ENCODE data around the gene SCYGR3. TPM values are rescaled to one million over a fixed set of nuclear protein-coding genes. Genes with fewer than 3 reads are reported as not detected.
A peak's percentile ranks its signal among the peaks of the same experiment; 100 is the strongest.

Gene SCYGR3, protein sequence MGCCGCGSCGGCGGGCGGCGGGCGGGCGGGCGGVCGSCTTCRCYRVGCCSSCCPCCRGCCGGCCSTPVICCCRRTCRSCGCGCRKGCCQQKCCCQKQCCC
- total RNA-seq: not detected in 2 replicates

DNA sequence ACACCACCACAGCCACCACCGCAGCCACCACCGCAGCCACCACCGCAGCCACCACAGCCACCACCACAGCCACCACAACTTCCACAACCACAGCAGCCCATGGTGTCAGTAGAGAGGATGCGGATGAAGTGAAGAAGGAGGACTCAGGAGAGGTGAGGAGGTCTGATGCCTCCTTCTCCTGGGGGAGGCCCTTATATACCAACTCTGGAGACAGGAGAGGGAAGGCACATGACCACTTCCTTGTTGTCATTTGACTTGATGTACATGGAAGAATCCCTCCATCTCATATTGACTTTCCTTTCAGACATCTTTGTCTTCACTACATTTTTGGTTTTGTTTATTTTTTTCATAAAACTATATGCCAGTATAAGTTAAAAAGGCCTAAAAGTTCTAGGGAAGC lies at the start of gene SCYGR3:
SCYGR3 (minus strand) TSS at position 101 of the 400 bp plus-strand sequence; CDS start at position 101, 0 bp downstream.
- DNase-seq: no peak

DNA sequence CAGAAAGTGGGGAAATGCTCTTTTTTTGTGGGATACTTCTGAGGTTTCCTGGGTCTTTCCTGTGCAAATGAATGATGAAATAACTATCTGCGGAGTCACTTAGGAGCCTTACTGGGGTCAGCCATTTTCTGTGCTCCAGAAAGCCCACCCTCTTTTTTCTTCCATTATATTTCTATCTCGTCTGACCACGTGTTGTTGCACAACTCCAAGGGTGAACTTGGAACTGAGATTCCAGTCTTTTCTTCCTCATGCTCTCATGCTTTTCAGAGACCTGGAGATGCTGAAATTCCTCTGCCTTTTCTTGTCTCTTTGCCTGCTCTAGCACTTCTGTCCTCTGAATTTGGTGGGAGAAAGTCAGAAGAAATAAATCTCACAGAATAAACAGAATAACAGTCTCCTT lies 47.2 kb upstream of the SCYGR3 start:
- DNase-seq: no peak

DNA sequence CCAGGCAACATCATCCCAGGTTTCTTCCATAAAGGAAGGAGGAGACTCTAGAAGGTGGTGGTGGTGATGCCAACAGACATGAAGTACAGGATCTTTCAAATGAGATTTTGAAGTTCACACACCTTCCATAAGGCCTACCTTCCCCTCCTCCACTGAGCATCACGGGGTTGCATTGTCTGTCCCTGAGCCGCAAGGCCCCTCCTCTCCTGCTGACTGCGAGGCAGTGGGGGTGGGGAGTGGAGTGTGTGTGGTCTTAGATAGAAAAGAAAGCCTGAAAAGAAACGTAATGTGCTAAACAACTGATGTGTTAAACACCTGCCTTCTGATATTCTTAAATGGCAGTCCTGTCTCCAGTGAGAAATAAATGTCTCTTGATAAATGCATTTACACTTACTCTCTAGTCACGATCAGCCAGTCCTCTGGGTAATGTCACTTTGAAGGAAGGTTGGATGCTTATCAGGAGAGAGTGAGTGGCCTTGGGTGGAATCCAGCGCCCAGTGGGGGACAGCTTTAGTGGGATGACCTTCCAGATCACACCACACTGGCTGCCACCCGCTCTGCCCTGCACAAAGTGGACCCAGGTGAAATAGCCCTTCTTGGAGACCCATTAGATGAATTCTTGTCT lies 46.5 kb upstream of the SCYGR3 start:
- DNase-seq: no peak

DNA sequence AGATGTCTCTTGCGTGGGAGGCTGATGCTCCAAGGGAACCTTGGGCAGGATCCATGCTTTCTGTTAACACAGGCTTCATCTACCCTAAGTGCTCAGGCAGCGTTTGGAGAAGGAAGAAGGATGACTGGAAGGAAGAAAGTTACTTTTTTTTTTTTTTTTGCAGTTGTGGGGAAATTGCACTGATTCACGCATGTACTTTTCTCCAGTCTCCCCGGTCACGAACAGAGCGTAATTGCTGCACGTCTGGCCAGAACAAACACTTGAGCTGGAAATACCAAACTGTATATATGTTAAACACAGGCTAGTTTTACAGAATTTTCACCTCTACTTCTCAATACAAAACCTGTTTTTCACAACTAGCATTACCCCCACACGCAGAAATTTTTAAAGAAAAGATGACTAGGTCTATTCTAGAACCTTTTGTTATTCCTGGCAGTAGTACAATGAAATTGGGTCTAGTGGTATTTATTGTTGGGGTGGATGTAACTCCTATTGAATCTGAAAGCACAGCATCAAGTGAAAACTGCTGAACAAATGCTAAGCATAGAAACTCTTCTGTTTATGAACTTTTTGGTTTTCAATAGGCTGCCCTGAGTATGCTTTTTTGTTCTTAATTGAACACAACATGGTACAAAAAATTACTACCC lies 42.7 kb upstream of the SCYGR3 start:
- DNase-seq: peak; percentile 20

DNA sequence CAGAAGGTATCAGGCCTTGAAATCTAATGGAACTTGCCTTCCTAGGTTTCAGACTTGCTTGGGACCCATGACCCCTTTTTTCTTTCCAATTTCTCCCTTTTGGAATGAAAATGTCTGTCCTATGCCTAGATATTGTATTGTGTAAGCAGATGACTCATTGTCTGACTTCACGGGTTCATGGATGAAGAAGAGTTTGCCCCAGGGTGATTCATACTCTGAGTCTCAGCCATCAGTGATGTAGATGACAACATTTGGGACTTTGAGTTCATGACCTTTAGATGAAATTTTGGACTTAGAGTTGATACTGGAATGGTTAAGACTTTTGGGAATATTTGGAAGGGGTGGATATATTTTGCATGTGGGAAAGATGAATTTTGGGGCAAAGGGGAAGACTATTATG lies 40.8 kb upstream of the SCYGR3 start:
- DNase-seq: peak; percentile 52

DNA sequence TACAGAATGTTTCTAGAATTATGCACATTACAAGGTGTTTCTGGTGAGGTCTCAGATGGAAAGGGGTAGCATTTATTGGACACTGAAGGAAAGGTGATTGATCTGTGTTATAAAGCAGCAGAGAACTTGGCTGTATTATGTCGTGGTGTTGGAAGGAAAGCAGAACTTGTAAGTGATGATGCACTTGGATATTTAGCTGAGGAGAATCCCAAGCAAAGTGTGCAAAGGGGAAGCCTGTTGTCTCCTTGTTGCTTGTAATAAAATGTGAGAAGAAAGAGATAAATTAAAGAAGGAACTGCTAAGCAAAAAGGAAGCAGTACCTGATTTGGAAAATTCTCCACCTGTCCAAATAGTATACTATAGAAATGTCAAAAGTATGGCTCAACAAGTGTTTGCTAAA lies 39.8 kb upstream of the SCYGR3 start:
- no peak for DNase-seq

DNA sequence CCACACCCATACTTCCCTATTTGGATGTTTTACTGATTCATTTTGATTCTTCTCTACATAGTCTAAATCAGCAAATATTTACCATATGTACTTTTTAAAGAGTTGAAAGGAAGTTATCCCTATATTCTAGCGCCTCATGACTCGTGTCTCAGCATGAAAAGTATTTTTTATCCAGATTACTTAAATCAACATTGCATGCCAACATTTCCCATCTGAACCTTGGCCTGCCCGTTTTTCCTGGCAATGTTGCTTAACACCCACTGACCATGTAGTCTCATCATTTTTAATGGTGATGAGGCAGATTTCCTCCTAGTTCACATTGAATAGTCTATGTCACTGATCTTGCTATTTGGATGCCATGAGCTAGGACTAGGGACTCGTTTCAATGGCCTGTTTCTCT lies 38.8 kb upstream of the SCYGR3 start:
- no peak for DNase-seq

DNA sequence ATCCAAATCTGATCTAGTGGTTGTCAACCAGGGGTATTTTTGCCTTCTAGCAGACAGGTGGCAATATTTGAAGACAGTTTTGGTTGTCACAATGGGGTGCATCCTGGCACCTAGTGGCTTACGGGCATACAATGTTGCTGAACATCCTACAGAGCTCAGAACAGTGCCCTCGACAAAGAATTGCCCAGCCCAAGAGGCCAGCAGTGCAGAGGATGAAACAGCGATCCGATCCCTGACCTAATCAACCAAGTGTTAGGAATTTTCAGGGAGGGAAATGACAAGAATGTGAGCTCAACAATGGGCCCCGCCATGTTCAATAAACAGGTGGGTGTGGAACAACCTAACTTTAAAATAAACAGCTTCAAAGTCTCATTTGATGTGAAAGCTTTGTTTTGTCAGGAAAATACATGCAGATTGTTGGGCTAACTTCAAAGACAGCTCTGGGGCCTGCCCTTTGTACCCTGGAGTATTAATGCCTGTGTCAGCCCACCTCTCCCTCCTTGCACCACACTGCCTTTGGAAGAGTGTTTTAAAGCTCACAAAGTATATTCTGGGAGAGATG lies 29.4 kb upstream of the SCYGR3 start:
- DNase-seq: no peak

DNA sequence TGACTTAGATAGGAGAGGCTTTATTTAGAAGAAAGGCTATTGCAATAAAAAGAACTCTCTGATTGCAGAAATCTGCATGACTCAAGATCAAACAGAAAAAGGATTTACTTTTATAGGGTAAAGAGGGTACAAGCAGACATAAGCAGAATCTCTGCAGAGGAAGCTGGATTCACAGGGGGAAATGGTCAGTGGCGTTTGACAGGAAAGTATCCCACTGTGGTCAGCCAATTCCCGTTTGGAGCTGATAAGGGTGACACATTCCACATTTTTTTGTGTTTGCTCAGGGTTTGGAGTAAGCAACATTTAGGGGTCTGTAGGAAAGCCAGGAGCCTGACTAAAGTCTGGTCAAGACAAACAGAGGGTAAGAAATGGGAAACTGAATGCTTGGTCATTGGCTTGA lies 28.0 kb upstream of the SCYGR3 start:
- DNase-seq: no peak

DNA sequence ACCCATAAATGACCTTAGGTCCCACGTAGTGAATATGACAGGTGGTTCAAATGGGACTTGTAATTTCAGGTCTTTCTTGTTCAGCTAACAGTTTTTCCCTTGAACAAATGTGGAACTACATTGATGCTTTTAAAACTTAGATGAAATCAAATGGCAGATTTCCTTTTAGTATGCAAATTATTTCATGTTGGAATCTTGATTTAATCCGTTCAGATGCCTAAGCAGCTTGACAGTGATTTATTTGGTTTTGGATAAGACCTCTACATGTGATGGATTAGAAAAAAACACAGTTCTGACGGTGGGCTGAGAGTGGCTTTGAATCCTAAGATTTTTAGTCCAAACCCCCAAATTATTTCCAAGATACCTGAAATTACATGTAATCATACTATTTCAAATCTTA lies 19.6 kb upstream of the SCYGR3 start:
- no peak for DNase-seq

DNA sequence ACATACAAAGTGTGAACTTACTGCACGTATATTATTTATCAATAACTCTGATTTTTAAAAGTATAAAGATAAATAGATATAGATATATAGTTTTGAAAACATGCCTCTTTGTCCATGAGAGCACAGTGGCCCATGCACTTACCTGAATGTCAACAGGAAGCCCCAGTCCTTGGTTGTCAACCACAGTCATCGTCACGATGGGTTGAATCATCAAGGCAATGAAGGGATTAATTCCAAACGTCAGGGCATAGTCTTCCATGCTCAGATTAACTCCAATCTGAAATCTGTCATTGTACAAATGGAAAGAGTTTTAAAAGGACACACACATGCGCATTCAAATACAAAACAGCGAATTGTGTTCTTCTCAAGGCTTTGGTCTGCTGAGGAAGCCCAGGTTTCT lies 18.2 kb upstream of the SCYGR3 start:
- no peak for DNase-seq

DNA sequence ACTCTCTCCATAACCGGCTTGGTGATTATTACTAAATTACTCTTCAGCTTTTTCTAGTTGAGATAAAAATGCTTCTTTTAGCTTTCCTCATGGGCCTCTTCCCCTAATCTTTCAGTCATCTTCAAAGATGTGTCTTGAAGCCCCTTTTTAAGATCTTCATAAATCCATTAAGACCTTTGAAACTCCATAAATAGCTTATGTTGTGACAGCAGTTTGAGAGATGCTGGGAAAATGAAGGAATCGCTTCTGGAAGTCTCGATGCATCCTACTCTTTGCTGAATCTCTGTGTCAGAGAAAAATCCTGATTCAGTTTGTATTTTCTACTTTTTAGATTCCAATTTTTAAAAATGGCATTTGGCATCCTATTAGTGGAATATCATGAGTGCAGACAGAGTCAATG lies 15.7 kb upstream of the SCYGR3 start:
- DNase-seq: no peak

DNA sequence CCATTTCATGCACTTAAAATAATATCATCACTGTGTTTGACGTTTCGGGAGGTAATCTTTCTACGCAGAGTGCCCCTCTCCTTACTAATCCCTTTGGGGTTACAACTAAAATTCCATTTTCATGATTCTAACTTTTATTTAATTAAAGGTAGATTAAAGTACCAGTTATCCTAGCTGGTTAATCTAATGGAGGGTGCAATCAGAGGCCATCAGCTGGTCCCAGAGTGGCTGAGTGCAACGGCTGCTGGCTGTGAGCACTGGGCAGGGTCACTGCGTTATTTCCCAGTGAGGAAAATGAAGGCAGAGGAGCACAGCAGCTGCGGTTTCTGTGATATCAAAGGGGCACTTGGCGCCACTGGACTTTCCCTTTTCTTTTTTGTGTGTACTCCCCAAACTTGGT lies 14.8 kb upstream of the SCYGR3 start:
- no peak for DNase-seq

DNA sequence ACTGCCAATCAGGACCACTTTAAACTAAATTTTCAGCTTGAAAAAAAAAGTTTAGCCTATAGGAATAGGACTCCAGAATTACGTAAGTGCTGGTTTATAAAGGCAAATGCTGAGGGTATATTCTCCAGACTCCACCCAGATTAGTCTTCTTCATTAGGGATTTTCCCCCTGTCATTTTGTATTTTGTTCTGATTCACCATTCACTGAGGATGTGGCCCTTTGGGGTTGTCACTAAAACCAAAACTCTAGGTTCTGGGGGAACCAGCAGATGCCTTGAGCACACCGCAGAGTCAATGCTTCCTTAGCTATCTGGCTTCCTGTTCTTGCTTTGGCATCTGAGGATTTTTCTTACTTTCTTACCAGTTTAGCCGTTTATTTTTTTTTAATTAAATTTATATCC lies 13.1 kb upstream of the SCYGR3 start:
- no peak for DNase-seq

DNA sequence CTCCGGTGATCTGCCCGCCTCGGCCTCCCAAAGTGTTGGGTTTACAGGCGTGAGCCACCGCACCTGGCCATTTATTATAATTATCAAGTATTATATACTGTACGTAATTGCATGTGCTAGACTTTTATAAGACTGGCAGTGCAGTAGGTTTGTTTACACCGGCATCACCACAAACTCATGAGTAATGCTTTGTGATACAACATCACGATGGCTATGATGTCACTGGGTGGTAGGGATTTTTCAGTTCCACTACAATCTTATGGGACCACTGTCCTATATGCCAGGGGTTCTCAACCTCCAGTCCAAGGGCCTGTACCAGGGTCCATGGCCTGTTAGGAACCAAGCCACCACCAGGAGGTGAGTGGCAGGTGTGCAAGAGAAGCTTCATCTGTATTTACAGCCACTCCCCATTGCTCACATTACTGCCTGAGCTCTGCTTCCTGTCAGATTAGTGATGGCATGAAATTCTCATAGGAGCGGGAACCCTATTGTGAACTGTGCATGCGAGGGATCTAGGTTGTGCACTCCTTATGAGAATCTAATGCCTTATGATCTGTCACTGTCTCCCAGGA lies 12.0 kb upstream of the SCYGR3 start:
- no peak for DNase-seq

DNA sequence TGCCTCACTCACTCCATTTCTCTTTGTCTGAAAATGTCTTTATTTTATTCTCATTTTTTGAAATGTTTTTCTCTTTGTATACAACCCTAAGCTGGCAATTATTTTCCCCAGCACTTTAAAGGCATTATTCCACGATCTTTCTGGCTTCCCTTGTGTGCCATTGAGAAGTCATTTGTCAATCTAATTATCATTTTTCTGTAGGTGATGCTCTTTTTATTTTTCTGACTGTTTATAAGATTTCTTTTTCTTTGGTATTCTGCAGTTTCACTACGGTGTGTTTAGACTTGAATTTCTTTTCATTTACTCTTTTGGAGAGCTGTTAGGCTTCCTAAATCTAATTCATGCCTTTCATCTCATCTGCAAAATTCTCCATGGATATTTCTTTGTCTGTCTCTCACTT lies 10.8 kb upstream of the SCYGR3 start:
- no peak for DNase-seq

DNA sequence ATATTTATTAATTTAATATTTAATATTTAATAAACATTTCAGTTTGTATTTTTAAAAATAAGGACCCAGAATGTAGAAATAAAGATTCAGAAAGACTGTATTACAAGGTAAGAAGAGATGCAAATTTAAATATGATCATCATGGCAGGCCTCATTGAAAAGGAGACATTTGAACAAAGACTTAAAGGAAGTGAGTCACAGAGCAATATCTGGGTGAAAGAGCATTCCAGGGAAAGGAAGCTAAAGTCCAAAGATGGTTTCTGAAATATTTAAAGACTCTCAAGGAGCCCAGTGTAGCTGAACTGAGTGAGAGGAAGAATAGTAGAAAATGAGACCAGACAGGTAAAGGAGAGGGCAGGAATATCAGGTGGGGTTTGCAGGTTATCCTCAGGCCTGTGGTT lies 8.6 kb upstream of the SCYGR3 start:
- DNase-seq: peak; percentile 70

DNA sequence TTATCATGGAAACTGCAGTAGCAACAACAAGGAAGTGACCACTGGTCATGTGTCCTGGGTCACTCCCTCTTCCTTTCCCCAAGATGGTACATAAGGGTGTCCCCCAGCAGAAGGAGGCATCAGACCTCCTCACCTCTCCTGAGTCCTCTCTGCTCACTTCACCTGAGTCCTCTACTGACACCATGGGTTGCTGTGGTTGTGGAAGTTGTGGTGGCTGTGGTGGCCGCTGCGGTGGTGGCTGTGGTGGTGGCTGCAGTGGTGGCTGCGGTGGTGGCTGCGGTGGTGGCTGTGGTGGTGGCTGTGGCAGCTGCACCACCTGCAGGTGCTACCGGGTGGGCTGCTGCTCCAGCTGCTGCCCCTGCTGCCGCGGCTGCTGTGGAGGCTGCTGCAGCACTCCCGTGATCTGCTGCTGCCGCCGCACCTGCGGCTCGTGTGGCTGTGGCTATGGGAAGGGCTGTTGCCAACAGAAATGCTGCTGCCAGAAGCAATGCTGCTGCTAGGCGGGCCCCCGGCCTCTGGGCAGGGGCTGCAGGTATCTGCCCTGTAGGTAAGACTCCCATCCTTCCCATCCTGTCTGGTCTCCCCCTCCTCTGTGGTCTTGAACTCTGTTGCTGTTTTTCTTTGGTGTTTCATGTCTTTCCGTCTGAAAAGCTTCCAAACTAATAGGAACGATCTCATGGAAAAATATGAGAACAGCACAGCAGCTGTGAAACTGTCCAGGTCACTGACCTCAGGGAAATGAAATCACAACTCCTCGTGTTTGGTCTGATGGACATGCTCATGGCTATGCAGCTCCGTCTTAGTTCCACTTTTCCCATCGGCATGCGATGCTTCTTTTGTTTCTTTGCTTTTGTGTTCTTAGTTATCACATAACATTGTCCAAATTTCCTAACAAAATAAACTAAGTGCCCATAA lies 2.9 kb upstream of the SCYGR3 start, which contains the start of gene SCYGR4:
SCYGR4 (plus strand) TSS at position 183 of the 915 bp plus-strand sequence; CDS start at position 183, 0 bp downstream.
- peak; percentile 61 for DNase-seq

DNA sequence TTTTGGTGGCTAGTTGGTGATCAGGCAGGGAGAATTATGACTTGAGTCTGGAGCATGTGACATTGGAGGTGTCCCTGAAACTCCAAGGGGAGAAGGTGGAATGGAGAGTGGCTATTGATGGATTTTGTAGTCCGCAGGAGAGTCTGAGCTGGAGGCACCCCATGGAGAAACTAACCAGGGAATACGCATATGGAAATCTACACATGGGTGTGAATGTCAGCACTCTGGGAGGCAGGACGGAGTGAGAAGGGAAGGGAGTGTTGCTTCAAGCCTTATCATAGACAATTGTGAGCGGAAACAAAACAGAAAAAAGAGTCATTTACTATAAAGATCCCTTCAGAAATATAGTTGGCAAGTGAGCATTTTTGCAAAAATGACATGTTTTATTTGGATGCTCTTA lies 2.0 kb upstream of the SCYGR3 start:
- DNase-seq: no peak

DNA sequence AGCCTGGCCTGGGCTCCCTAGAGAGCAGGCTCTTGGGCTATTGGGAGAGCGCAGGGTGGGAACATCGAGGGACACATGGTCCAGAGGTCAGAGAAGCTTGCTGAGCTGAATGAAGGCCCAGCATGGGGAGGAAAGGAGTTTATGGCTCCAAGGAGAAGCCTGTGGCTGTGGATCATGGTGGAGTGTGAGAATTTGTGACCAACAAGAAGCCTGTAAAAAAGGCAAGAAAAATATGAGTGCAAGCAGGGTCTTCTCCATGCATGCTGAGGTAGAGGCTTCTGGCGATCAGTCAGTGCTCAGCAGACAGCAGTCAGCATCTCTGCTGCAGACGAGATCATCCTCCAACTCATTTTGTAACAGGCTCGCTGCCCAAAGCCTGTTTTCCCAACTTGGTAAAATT lies 1.3 kb upstream of the SCYGR3 start:
- DNase-seq: no peak

DNA sequence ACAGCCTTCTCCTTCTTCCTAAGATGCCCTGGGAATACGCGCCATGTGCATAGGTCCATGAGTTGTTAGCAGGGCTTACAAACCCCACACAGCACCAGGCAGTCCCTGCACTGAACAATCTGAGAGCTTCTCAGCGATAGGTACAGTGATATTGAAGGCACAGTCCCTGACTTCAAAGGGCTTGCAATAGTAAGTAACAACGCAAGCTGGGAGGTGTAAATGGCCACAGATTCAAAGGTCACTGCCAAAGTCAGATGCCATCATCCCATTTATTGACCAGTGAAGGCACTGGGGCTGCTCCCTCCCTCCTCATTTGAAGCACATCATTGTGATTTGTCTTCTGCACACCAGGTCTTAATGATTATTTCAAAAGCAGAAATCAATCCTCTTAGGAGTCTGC lies 541 bp upstream of the SCYGR3 start:
- DNase-seq: no peak

DNA sequence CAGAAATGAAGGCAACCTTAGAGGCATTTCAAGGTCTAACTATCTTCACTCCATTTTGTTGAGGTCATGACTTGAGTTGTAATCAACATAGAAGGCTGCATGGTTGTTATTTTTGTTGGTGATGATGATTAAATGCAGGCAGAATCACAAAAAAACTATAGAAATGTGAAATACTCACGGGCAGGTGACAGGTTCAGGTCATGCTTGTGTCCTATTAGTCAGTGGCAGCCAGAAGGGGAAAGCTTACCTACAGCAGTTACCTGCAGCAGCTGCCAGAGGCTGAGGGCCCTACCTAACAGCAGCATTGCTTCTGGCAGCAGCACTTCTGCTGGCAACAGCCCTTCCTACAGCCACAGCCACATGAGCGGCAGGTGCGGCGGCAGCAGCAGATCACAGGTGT lies 394 bp downstream of the SCYGR3 start:
- no peak for DNase-seq

DNA sequence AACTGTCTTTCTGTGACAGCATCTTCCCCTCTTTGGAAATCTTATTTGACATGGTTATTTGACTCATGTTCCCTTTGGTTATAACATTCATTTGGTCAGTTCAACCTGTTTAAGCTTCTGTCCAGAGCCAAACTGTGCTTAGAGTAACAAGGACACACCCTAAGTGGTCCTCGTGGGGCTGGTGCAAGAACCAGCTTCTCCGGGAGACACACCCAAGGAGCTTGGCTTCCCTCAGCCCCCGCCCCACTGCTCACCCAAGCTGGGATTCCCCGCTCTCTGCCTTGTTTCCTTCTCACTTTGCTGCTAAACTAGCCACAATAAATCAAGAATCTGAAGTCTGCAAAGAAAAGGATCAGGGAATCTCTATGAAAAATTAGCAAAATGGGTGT lies 1.4 kb downstream of the SCYGR3 start:
- no peak for DNase-seq
